Measurements from ENCODE around the gene FAM20B. TPM values are rescaled to one million over a fixed set of nuclear protein-coding genes. Genes with fewer than 3 reads are reported as not detected.

FAM20B gene
- total and polyA plus RNA-seq, 2 of the 13 experiments (the other 11 are each of a cell fraction or from before 2014, with no cell fraction given) = 13.8 to 26.9 TPM

GRCh38 chr1:179091691-179092165 lies 66.0 kb downstream of the FAM20B start (continued):
- TF ChIP-seq CSRNP1 (CRISPR knock-in tag; IDR thresholded peaks at IDR 0.05) = no peak
- TF ChIP-seq SOX5 (CRISPR knock-in tag; IDR thresholded peaks at IDR 0.05; ENCODE audit: borderline replicate concordance) = peak; percentile 65; the same call in 1 of the 2 replicates
- no peak for TF ChIP-seq PLSCR1 (CRISPR knock-in tag; IDR thresholded peaks at IDR 0.05; ENCODE audit: borderline replicate concordance)
- peak; percentile 68; the same call in 1 of the 2 replicates for TF ChIP-seq POGK (CRISPR knock-in tag; conservative IDR thresholded peaks at IDR 0.05)
- TF ChIP-seq ZNF235 (CRISPR knock-in tag; IDR thresholded peaks at IDR 0.05; ENCODE audit: borderline replicate concordance) = no peak
- peak; percentile 59; the same call in 1 of the 2 replicates for TF ChIP-seq HDAC2 (CRISPR knock-in tag; IDR thresholded peaks at IDR 0.05)
- no peak for TF ChIP-seq JDP2 (CRISPR knock-in tag; IDR thresholded peaks at IDR 0.05; ENCODE audit: borderline replicate concordance)
- 0 out of 4 replicates have a peak, but pooled peaks of 1 of the 2 experiments have one; percentile 20 for TF ChIP-seq HMGXB4 (CRISPR knock-in tag; IDR thresholded peaks at IDR 0.05; ENCODE audit: borderline replicate concordance in 1 of 2, low read depth in 1 of 2)
- TF ChIP-seq ZNF891 (CRISPR knock-in tag; IDR thresholded peaks at IDR 0.05) = no peak; the same call in 1 of the 2 replicates
- no peak for TF ChIP-seq ZSCAN30 (CRISPR knock-in tag; IDR thresholded peaks at IDR 0.05)
- no peak for TF ChIP-seq CCAR2 (optimal IDR thresholded peaks at IDR 0.05; ENCODE audit: low read depth, low read length)
- no peak for TF ChIP-seq ZSCAN22 (CRISPR knock-in tag; IDR thresholded peaks at IDR 0.05)
- TF ChIP-seq SRF (IDR thresholded peaks at IDR 0.05; ENCODE audit: low read depth, low read length) = no peak
- TF ChIP-seq ZBTB14 (CRISPR knock-in tag; IDR thresholded peaks at IDR 0.05) = no peak
- TF ChIP-seq KLF11 (CRISPR knock-in tag; IDR thresholded peaks at IDR 0.05) = no peak
- peak; percentile 86; the same call in 1 of the 2 replicates for TF ChIP-seq MTA1 (CRISPR knock-in tag; IDR thresholded peaks at IDR 0.05; ENCODE audit: borderline replicate concordance)
- TF ChIP-seq MAX (IDR thresholded peaks at IDR 0.05) = peak; percentile 71
- TF ChIP-seq ATAD3A (CRISPR knock-in tag; IDR thresholded peaks at IDR 0.05) = no peak
- peak; percentile 70; the same call in 1 of the 2 replicates for TF ChIP-seq ZNF225 (CRISPR knock-in tag; IDR thresholded peaks at IDR 0.05)
- TF ChIP-seq FOXA1 (IDR thresholded peaks at IDR 0.05) = no peak
- TF ChIP-seq FOXA1 (CRISPR knock-in tag; IDR thresholded peaks at IDR 0.05) = peak; percentile 89
